ENCODE results near the gene RBPMS2.

RBPMS2 gene

DNA sequence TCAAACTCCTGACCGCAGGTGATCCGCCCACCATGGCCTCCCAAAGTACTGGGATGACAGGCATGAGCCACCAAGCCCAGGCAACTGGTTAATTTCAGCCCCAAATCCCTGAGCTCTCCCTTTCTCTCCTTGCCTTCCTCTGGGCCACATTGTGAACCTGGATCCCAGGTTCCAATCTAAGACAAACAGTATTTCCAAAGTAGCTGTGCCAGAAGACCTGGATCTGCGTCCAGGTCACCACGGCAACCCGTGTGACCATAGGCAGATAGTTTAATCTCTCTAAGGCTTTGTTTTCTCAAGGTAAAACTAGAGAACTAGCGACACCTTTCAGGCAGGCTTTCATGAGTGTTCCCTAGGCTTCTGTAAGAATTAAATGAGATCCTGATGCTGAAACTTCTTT lies 5.9 kb upstream of the RBPMS2 start:
- DNase-seq (ENCODE audit: low read depth): no peak
- TF ChIP-seq, protein P1, sequence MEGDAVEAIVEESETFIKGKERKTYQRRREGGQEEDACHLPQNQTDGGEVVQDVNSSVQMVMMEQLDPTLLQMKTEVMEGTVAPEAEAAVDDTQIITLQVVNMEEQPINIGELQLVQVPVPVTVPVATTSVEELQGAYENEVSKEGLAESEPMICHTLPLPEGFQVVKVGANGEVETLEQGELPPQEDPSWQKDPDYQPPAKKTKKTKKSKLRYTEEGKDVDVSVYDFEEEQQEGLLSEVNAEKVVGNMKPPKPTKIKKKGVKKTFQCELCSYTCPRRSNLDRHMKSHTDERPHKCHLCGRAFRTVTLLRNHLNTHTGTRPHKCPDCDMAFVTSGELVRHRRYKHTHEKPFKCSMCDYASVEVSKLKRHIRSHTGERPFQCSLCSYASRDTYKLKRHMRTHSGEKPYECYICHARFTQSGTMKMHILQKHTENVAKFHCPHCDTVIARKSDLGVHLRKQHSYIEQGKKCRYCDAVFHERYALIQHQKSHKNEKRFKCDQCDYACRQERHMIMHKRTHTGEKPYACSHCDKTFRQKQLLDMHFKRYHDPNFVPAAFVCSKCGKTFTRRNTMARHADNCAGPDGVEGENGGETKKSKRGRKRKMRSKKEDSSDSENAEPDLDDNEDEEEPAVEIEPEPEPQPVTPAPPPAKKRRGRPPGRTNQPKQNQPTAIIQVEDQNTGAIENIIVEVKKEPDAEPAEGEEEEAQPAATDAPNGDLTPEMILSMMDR (conservative IDR thresholded peaks at IDR 0.05; ENCODE audit: control insufficient read depth, insufficient read depth, low read depth, low read length): no peak
- no peak overlapping the region for H3K4me3 ChIP-seq (ENCODE audit: control insufficient read depth, low read depth, low read length)

DNA sequence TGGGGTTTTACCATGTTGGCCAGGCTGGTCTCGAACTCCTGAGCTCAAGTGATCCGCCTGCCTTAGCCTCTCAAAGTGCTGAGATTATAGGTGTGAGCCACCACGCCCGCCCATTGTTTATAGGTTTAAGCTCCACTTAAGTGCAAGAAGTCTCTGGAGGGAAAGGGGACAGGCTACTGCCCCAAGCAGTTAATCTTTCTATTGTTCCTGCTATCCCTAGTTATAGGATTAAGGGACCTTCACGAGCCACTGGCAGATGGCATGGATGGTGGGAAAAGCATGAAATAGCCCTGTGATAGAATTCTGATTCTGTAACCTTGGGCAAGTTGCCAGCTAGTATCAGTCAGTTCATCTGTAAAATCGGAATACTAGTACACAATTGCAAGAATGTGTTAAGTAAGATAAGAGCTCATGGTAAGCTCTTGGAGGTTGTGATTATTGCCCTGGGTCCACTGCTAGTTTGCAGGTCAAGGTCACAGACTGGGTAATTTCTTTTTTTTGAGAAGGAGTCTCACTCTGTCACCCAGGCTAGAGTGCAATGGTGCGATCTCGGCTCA lies 5.3 kb upstream of the RBPMS2 start:
- no peak overlapping the region for H3K4me3 ChIP-seq (ENCODE audit: control insufficient read depth, low read depth, low read length)
- TF ChIP-seq, protein P1 (conservative IDR thresholded peaks at IDR 0.05; ENCODE audit: control insufficient read depth, insufficient read depth, low read depth, low read length): no peak
- no peak for DNase-seq (ENCODE audit: low read depth)

DNA sequence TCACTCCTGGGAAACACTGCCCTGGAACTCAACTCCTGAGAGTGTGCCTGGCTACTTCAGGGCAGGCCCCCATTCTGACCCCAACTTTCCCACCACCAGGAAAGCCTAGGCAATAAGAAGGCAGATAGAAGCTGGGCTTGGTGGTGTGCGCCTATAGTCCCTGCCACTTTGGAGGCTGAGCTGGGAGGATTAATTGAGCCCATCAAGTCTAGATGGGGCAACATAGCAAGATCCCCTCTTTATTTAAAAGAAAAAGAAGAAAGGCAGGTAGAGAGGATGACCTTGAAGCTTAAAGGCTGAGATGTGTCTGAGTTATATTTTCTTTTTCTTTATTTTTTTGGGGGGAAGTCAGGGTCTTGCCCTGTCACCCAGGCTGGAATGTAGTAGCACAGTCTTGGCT lies 4.2 kb upstream of the RBPMS2 start:
- no peak overlapping the region for H3K4me3 ChIP-seq (ENCODE audit: control insufficient read depth, low read depth, low read length)
- no peak for DNase-seq (ENCODE audit: low read depth)
- TF ChIP-seq, protein P1 (conservative IDR thresholded peaks at IDR 0.05; ENCODE audit: control insufficient read depth, insufficient read depth, low read depth, low read length): no peak

DNA sequence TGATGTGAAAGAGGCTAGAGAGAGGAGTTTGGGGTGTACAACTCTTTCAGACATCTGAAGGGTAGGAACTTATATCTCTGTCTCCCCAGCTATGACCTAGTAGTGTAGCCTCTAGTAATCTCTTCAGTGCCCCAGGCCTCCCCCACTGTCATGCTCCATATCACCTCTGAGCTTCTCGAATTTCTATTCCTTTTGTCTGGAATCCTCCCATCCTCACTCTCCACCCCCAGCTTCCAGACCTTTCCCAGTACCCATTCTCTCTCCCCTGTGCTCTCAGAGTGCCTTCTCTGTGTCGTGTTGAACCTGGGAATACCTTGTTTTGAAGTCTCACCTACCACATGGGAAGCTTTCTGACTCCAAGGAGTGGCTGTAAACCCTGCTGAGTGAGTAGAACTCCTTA lies 3.6 kb upstream of the RBPMS2 start:
- H3K4me3 ChIP-seq (ENCODE audit: control insufficient read depth, low read depth, low read length): no peak overlapping the region
- TF ChIP-seq, protein P1 (conservative IDR thresholded peaks at IDR 0.05; ENCODE audit: control insufficient read depth, insufficient read depth, low read depth, low read length): no peak
- DNase-seq (ENCODE audit: low read depth): no peak

DNA sequence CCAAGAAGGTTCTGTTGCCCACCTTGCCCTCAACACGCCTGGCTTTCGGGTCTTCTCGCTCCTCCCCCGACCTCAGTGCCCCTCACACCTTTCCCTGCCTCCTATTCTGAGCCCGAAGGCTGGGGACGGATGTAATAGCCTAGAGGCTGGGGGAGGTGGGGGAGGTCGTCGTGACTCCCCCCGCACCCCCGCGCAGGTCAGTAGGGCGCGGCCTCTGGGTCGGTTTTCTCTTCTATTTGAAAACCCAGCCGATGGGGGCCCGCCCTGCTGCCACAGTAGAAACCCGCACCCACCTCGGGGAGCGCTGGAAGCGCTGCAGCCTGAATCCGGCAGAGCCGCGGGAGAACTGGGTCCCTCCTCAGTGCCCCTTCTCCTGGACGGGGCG lies 1.0 kb upstream of the RBPMS2 start:
- TF ChIP-seq, protein P1 (conservative IDR thresholded peaks at IDR 0.05; ENCODE audit: control insufficient read depth, insufficient read depth, low read depth, low read length): no peak
- H3K4me3 ChIP-seq (ENCODE audit: control insufficient read depth, low read depth, low read length): no peak overlapping the region
- no peak for DNase-seq (ENCODE audit: low read depth)

DNA sequence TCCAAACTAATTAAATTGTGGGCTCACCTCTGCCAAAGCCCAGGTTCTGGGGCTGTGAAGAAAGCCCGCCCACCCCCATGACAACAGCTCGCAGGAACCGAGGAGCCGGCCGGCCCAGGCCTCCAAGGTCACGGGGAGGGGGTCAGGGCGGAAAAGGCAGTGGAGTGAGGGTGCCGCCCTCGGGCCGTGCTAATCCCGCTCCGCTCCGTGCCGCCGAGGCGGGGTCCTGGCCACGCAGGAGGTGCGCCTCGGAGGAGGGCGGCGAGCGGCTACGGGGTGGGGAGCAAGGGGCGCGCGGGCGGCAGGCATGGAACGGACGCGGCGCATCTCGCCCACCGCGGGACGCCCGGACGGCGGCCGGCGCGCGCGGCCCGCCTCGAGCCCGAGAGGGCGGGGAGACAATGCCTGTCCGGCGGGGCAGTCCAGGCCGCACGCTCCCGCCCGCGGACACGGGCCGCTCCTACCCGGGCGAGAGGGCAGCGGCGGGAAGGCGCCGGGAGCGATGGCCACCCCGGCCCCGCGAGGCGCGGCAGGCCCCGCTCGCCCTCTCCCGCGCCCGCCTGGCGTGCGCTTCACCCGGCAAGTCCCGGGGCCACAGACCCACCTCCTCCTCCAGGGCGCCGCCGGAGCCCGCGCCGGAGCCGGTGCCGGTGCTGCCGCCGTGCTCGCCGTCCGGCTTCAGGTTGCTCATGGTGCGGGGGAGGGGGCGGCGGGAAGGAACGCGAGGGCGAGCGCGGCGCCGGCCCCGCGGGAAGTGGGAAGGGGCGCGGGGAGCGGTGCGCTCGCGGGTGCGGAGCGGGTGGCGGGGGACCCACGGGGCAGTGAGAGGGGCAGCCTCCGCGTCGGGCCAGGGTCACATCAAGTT lies 528 bp downstream of the RBPMS2 start:
- TF ChIP-seq, protein P1 (conservative IDR thresholded peaks at IDR 0.05; ENCODE audit: control insufficient read depth, insufficient read depth, low read depth, low read length): no peak
- peak overlapping the region; percentile 15 for H3K4me3 ChIP-seq (ENCODE audit: control insufficient read depth, low read depth, low read length)
- DNase-seq (ENCODE audit: low read depth): no peak
